H1 (cell line): ENCODE measurements around the gene CIPC. TPM values are rescaled to one million over a fixed set of nuclear protein-coding genes. Genes with fewer than 3 reads are reported as not detected.

Experiments
- CTCF ChIA-PET: fragments of 300-600 bp; sonication (Branson Sonifier 250); formaldehyde crosslinking; loops from one replicate; lab custom pipeline; 2021; ENCODE audit not compliant: partially characterized antibody; lab: Charles Lee
- POLR2A ChIA-PET: fragments of 300-600 bp; sonication (Branson Sonifier 250); formaldehyde crosslinking; loops from one replicate; lab custom pipeline; 2021; ENCODE audit warnings: inconsistent platforms; ENCODE audit not compliant: partially characterized antibody; lab: Charles Lee
- DNase-seq, 2 experiments: peaks; one replicate each; pipeline versions ENCODE4 v3.0.0 to v3.0.0-alpha.2; 2010 to 2022; ENCODE audit warnings: low spot score in 2 of 2, low read depth in 1 of 2, mixed read lengths in 1 of 2
- FAIRE-seq: peaks from 2 replicates; lab custom pipeline; 2011; peaks lifted over from hg19 to GRCh38; lab: Jason Lieb, UNC
- H2AFZ ChIP-seq: 2 replicates; pipeline ENCODE4 v1.8.1; 2012; ENCODE audit warnings: low read length, inconsistent platforms
- H2AK5ac ChIP-seq: 2 replicates; pipeline ENCODE4 v1.6.1; 2013; ENCODE audit warnings: low read depth, low read length
- H2BK120ac ChIP-seq: replicated peaks from 2 replicates; pipeline ENCODE3; 2013; ENCODE audit warnings: low read depth, low read length, inconsistent platforms
- H2BK12ac ChIP-seq: 2 replicates; pipeline ENCODE4 v1.6.1; 2013; ENCODE audit warnings: low read depth, low read length
- H2BK15ac ChIP-seq: 2 replicates; pipeline ENCODE4 v1.6.1; 2013; ENCODE audit warnings: low read length
- H2BK20ac ChIP-seq: 2 replicates; pipeline ENCODE4 v1.6.1; 2013; ENCODE audit warnings: low read length
- H2BK5ac ChIP-seq: 2 replicates; pipeline ENCODE4 v1.6.1; 2013; ENCODE audit warnings: low read depth, low read length
- H3K14ac ChIP-seq: 2 replicates; pipeline ENCODE4 v1.6.1; 2013; ENCODE audit warnings: inconsistent platforms; ENCODE audit not compliant: insufficient read length
- H3K18ac ChIP-seq: 2 replicates; pipeline ENCODE4 v1.6.1; 2013; ENCODE audit warnings: low read length; ENCODE audit errors: extremely low read depth
- H3K23ac ChIP-seq: 2 replicates; pipeline ENCODE4 v1.6.1; 2013; ENCODE audit warnings: inconsistent platforms; ENCODE audit not compliant: insufficient read length
- H3K23me2 ChIP-seq: 2 replicates; pipeline ENCODE4 v1.6.1; 2013; ENCODE audit warnings: low read depth, low read length
- H3K27ac ChIP-seq: 2 replicates; pipeline ENCODE4 v1.6.1; 2011; ENCODE audit warnings: low read depth, low read length, inconsistent platforms
- H3K27me3 ChIP-seq, 4 experiments: replicated peaks in 1 of 4; 1 replicate in 1 of 4; 2 replicates in 3 of 4; pipeline versions ENCODE4 v1.6.1 to v1.8.1; 2011 to 2013; ENCODE audit warnings: low read length in 3 of 4, mild to moderate bottlenecking in 3 of 4, inconsistent platforms in 2 of 4, mixed read lengths in 2 of 4, moderate library complexity in 1 of 4; ENCODE audit not compliant: control insufficient read depth in 3 of 4, insufficient read depth in 3 of 4; ENCODE audit errors: extremely low read depth in 1 of 4
- H3K36me3 ChIP-seq, 4 experiments: 2 replicates each; pipeline versions ENCODE4 v1.6.1 to v1.8.1; 2011 to 2013; ENCODE audit warnings: mild to moderate bottlenecking in 4 of 4, low read length in 3 of 4, moderate library complexity in 2 of 4, control low read depth in 1 of 4, inconsistent platforms in 1 of 4; ENCODE audit not compliant: insufficient read depth in 4 of 4, control insufficient read depth in 2 of 4
- H3K4ac ChIP-seq: replicated peaks from 2 replicates; pipeline ENCODE3; 2013; ENCODE audit warnings: low read length, low read depth, mixed read lengths, inconsistent platforms; ENCODE audit not compliant: insufficient read length
- H3K4me1 ChIP-seq, 4 experiments: replicated peaks in 1 of 4; 1 replicate in 1 of 4; 2 replicates in 3 of 4; pipeline versions ENCODE4 v1.6.1 to v1.8.1; 2011 to 2013; ENCODE audit warnings: low read length in 3 of 4, inconsistent platforms in 2 of 4, mixed read lengths in 1 of 4; ENCODE audit not compliant: insufficient read depth in 4 of 4, control insufficient read depth in 3 of 4
- H3K4me2 ChIP-seq, 2 experiments: 2 replicates each; pipeline versions ENCODE4 v1.6.1 to v1.8.1; 2011 to 2013; ENCODE audit warnings: low read depth in 2 of 2, low read length in 2 of 2, control low read depth in 1 of 2, inconsistent platforms in 1 of 2, mild to moderate bottlenecking in 1 of 2; ENCODE audit not compliant: insufficient read depth in 1 of 2
- H3K4me3 ChIP-seq, 4 experiments: fragments of 200-600, 300-600 bp in 1 of 4; sonication (generic), shearing (Covaris generic), sonication (Bioruptor Twin) in 1 of 4; 2 replicates each; pipeline versions ENCODE4 v1.5.1 to v1.8.1; 2011 to 2016; ENCODE audit warnings: low read length in 4 of 4, low read depth in 3 of 4, control low read depth in 2 of 4, inconsistent platforms in 2 of 4, mild to moderate bottlenecking in 2 of 4, mixed read lengths in 1 of 4, moderate library complexity in 1 of 4; ENCODE audit not compliant: insufficient read depth in 2 of 4; ENCODE audit errors: extremely low read depth in 1 of 4
- H3K56ac ChIP-seq: replicated peaks from 2 replicates; pipeline ENCODE3; 2013; ENCODE audit warnings: low read depth, mild to moderate bottlenecking, mixed read lengths, low read length, inconsistent platforms; ENCODE audit not compliant: insufficient read length
- H3K79me1 ChIP-seq: 2 replicates; pipeline ENCODE4 v1.6.1; 2013; ENCODE audit warnings: low read depth, low read length, control low read depth
- H3K79me2 ChIP-seq, 2 experiments: 2 replicates each; pipeline versions ENCODE4 v1.6.1 to v1.8.1; 2012 to 2013; ENCODE audit warnings: low read length in 2 of 2, mild to moderate bottlenecking in 2 of 2, inconsistent platforms in 1 of 2; ENCODE audit not compliant: insufficient read depth in 2 of 2, control insufficient read depth in 1 of 2
- H3K9ac ChIP-seq, 4 experiments: replicated peaks in 1 of 4; 1 replicate in 1 of 4; 2 replicates in 3 of 4; pipeline versions ENCODE4 v1.6.1 to v1.8.1; 2011 to 2013; ENCODE audit warnings: low read depth in 3 of 4, low read length in 3 of 4, control low read depth in 2 of 4, mild to moderate bottlenecking in 2 of 4, moderate library complexity in 2 of 4, inconsistent platforms in 1 of 4; ENCODE audit errors: extremely low read depth in 1 of 4
- H3K9me3 ChIP-seq, 2 experiments: 2 replicates each; pipeline versions ENCODE4 v1.6.1 to v1.8.1; 2012 to 2013; ENCODE audit warnings: mild to moderate bottlenecking in 2 of 2, moderate library complexity in 2 of 2, control low read depth in 1 of 2, inconsistent platforms in 1 of 2, low read depth in 1 of 2, low read length in 1 of 2, mixed read lengths in 1 of 2; ENCODE audit not compliant: insufficient read depth in 2 of 2
- H4K20me1 ChIP-seq, 2 experiments: replicated peaks in 1 of 2; 2 replicates each; pipeline versions ENCODE3 to v1.8.1; 2011 to 2013; ENCODE audit warnings: inconsistent platforms in 2 of 2, low read length in 2 of 2, mild to moderate bottlenecking in 1 of 2; ENCODE audit not compliant: insufficient read depth in 2 of 2, control insufficient read depth in 1 of 2
- H4K5ac ChIP-seq: 2 replicates; pipeline ENCODE4 v1.6.1; 2013; ENCODE audit warnings: low read length, low read depth, mixed read lengths, inconsistent platforms; ENCODE audit not compliant: insufficient read length
- H4K8ac ChIP-seq: 2 replicates; pipeline ENCODE4 v1.8.0; 2013; ENCODE audit warnings: mild to moderate bottlenecking, moderate library complexity, low read length, inconsistent platforms; ENCODE audit not compliant: insufficient read depth; ENCODE audit errors: extremely low read depth
- H4K91ac ChIP-seq: replicated peaks from 2 replicates; pipeline ENCODE3; 2013; ENCODE audit warnings: low read length, mixed read lengths, inconsistent platforms; ENCODE audit not compliant: insufficient read length
- TAF1 ChIP-seq: IDR thresholded peaks from 2 replicates; pipeline ENCODE4 v1.6.1; 2011; ENCODE audit warnings: mild to moderate bottlenecking, low read depth, low read length
- WGBS, 2 experiments: shearing (Covaris generic) in 1 of 2; methylation state at CpG; one replicate each; pipeline versions ENCODE4 v1.1.6 to v1.1.7; 2013 to 2015; ENCODE audit warnings: low lambda C conversion rate in 2 of 2, mixed read lengths in 2 of 2, inconsistent platforms in 1 of 2, low coverage in 1 of 2, missing lambda C conversion rate in 1 of 2; ENCODE audit not compliant: insufficient replicate concordance in 2 of 2, insufficient coverage in 1 of 2, insufficient read length in 1 of 2; ENCODE audit errors: extremely low coverage in 1 of 2, missing lambda C conversion rate in 1 of 2; 5-methylcytosine and 5-hydroxymethylcytosine counted together
- polyA plus RNA-seq, 7 experiments: library from polyadenylated mRNA; depleted of rRNA in 3 of 7; stranded (reverse) in 5 of 7; unstranded in 2 of 7; fragments of >200 nt in 5 of 7; fragments of 200-250 nt in 2 of 7; gene quantifications; 1 replicate in 5 of 7; 2 replicates in 1 of 7; 4 replicates in 1 of 7; pipeline versions ENCODE4 v1.2.1 to v1.2.3, GENCODE V29; 2011 to 2013; ENCODE audit warnings: missing spikeins in 2 of 7, mixed read lengths in 2 of 7
- total RNA-seq: library from RNA; stranded (reverse); fragmentation: NEBNext Ultra II Directional; extraction: Animal tissue kit (Norgen Biotek cat#: 25700); gene quantifications from 2 replicates; pipeline ENCODE4 v1.2.1, GENCODE V29; 2021
- TF ChIP-seq, protein P1 (sequence below): IDR thresholded peaks from 2 replicates; pipeline ENCODE4 v1.6.1; 2011; ENCODE audit warnings: low read depth, mild to moderate bottlenecking, low read length; ENCODE audit not compliant: insufficient read depth

CIPC gene
- total and polyA plus RNA-seq, 2 of the 8 experiments (the other 6 are each of a cell fraction or from before 2014, with no cell fraction given) = 13.9 to 32.7 TPM

DNA sequence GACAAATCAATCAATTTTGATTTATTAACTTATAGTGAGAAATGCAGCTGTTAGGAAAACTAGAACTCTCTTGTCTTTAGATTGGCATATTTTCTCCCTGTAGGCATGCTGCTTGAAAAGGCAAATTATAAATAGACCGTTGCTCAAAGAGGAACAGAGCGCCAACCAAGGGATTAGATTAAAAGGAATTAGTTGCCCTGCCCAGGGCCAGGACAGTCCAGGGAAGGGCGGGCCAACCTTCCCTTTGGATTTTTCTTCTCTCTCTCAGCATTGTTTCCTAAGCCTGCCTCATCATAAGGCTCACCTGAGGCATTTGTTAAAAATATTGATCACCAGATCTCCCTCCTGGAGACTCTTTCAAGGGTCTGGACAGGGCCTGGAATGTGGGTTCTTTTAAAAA lies 8.6 kb downstream of the CIPC start:
- POLR2A ChIA-PET = interaction anchor here (1.3 kb wide), 2 partner anchors 21 to 27 kb away, joined by 3 to 5 read pairs; no protein-coding TSS in a partner anchor
- CTCF ChIA-PET = interaction anchor here (0.6 to 56.8 kb wide), 3 partner anchors 2 to 26 kb away, joined by 3 to 1490 read pairs (median 1490); partner anchors contain the start of genes CIPC and ZDHHC22
- H4K8ac ChIP-seq = no peak overlapping the region
- H3K36me3 ChIP-seq = peaks cover 0 to 29% (median 7%) of the 10 kb centered on the region in 4 experiments; a peak in 4 of 8 replicates
- no peak overlapping the region for H2AFZ ChIP-seq
- no peak overlapping the region for H4K5ac ChIP-seq
- H2BK12ac ChIP-seq = no peak overlapping the region
- 93% methylated on average over 3 of the region's 3 CpGs; no CpG with 5 or more reads in 1 of the 2 experiments for WGBS, 2 experiments
- H3K27ac ChIP-seq = no peak overlapping the region
- peaks cover 2 to 27% (median 18%) of the 10 kb centered on the region in 4 experiments for H3K4me1 ChIP-seq
- peaks cover 4% of the 10 kb centered on the region; the same call in 1 of the 2 replicates for H3K79me1 ChIP-seq
- no peak overlapping the region for H3K14ac ChIP-seq
- no peaks in the 10 kb centered on the region for H4K20me1 ChIP-seq
- DNase-seq (no peak), FAIRE-seq (no peak)
- H3K4ac ChIP-seq = no peak overlapping the region
- no peak overlapping the region for H2AK5ac ChIP-seq
- H2BK120ac ChIP-seq = no peak overlapping the region
- H2BK20ac ChIP-seq = no peak overlapping the region
- H3K27me3 ChIP-seq = no peaks in the 10 kb centered on the region
- peaks cover 0 to 62% of the 10 kb centered on the region in 2 experiments; a peak in 2 of 4 replicates for H3K79me2 ChIP-seq
- H3K9ac ChIP-seq = no peak overlapping the region
- no peak overlapping the region for H3K23ac ChIP-seq
- no peak overlapping the region for H2BK15ac ChIP-seq
- no peaks in the 10 kb centered on the region for H3K23me2 ChIP-seq
- H4K91ac ChIP-seq = no peak overlapping the region
- H3K4me2 ChIP-seq = no peak overlapping the region
- H3K18ac ChIP-seq = no peak overlapping the region
- H3K9me3 ChIP-seq = no peaks in the 10 kb centered on the region
- no peak overlapping the region for H3K56ac ChIP-seq
- H3K4me3 ChIP-seq = no peak overlapping the region
- H2BK5ac ChIP-seq = no peak overlapping the region
- TF ChIP-seq, protein P1, sequence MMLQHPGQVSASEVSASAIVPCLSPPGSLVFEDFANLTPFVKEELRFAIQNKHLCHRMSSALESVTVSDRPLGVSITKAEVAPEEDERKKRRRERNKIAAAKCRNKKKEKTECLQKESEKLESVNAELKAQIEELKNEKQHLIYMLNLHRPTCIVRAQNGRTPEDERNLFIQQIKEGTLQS = no peak
- TF ChIP-seq TAF1 = no peak
